GM18498 (cell line): Measurements from ENCODE around the gene LINGO1.

Experiments
- ATAC-seq: cut with Tn5 transposase; IDR thresholded peaks from one replicate; pipeline ENCODE4 v1.9.1; 2021; ENCODE audit warnings: mild to moderate bottlenecking, moderate library complexity; ENCODE audit not compliant: unreplicated experiment

The LINGO1 gene

DNA sequence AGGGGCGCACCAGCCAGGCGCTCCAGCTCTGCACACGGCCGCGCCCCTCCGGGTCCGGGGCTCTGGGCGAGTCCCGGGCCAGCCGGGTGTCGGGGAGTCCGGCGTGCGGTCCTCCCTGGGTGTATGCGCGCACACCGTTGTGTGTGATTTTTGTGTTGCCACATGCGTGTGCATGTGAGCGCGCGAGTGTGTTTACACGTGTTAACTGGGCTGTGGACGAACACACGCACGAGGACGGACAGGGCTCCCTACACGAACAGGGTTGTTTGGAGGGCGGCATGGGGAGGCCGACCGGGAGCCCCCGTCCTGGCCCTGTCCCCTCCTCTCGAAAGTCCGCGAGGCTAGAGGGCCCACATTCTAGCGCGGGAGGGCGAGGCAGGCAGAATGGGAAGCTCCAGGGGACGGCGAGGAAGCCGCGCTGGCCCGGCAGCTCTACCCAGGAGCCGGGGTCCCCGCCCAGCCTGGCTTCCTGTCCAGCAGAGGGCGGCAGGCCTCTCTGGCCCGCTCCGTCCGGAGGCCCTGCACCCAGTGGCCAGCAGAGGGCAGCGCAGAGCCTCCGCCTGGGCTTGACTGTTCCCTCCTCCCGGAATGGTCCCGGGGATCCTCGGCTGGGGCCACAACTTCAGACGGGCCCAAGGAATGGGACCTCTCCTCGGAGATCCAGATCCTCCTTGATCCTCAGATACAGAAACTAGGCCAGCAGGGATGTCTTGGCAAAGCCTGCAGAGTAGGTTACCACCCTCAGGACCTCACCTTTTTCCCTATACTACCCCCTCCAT, 611 bp upstream of the LINGO1 start:
- peak; percentile 78 for ATAC-seq

DNA sequence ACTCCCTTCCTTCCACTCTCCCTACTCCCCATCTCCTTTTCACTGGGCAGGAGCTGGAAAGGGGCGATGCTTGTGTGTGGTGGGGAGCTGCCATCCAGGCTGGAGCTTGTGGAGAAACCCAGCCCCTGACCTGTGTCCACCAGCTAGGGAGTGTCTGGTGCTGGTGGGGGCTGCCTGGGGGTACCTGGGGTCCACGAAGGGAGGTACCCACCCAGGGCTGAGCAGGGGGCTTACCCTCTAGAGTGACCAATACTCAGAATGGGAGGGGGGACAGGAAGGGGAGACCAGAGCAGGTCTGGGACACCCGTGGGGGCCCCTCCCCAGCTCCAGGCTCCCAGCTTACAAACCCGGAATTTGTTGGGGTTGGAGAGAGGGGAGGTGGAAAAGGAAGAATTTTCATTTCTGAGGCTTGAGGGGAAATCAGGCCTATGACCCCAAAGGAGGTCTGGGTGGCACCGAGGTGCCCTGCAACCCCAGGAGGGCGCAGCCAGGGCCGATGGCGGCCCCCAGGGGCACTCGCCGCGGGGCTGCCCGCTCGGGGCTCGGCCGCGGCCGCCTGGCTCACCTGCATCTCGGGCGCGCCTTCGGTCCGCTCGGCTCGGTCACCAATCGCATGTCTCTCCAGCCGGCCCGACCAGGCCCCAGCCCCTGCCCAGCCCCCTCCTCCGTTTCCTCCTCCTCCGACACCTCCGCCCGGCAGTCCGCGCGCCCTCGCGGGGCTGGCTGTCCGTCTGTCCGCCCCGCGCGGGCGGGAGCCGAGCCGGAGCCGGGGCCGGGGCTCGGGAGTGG, 773 bp downstream of the LINGO1 start:
- no peak for ATAC-seq

DNA sequence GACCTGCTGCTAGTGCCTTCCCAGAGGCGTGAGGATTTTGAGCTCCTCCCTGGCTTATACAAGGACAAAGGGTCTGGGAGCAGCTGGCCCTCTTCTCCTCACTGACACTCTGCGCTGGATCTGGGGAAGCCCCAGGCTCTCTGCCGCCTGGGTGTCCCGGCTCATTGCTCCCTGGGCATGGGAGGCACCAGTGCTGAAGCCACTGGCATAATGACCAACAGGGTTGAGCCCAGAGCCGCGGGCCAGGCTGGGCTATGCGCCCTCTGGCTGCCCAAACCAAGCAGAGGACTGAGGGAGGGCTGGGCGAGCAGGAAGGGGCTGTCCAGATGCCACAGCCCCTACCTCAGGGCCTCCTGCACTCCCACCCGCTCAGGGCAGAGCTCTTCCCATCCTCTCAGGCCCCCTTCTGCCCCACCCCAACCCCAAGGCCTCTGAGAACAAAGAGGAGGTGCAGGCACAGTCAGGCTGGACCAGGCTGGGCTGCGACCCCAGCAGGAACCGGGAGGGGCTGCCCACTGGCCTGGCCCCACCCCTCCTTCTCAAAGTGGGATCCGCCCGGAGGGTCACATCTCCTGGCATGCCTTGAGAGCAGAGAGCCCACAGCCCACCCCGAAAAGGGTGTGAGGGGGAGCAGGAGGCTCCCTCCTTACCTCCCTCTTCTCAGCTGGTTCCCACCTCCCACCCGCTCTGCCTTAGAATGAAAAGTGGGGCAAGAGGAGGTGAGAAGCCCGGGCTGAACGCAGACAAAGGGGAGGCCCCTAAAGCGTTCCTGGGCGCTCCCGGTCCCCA, 1.6 kb downstream of the LINGO1 start:
- no peak for ATAC-seq

DNA sequence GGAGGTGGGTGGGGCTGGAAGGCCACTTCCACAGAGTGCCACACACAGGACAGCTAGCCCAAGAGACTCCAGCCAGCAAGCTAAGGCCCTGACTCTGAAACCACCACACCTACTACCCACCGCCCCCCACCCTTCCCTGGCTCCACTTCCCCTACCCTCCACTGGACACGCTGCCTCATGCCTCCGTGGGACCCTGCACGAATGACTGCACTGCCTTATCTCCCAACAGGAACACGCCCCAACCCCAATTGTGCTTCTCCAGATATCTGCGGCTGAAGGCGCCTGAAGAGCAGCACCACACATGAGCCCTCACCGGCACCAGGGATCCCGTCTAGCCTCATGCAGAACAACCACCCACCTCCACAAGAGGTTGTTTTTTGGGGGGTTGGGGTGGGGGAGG, 2.7 kb downstream of the LINGO1 start:
- ATAC-seq = no peak

DNA sequence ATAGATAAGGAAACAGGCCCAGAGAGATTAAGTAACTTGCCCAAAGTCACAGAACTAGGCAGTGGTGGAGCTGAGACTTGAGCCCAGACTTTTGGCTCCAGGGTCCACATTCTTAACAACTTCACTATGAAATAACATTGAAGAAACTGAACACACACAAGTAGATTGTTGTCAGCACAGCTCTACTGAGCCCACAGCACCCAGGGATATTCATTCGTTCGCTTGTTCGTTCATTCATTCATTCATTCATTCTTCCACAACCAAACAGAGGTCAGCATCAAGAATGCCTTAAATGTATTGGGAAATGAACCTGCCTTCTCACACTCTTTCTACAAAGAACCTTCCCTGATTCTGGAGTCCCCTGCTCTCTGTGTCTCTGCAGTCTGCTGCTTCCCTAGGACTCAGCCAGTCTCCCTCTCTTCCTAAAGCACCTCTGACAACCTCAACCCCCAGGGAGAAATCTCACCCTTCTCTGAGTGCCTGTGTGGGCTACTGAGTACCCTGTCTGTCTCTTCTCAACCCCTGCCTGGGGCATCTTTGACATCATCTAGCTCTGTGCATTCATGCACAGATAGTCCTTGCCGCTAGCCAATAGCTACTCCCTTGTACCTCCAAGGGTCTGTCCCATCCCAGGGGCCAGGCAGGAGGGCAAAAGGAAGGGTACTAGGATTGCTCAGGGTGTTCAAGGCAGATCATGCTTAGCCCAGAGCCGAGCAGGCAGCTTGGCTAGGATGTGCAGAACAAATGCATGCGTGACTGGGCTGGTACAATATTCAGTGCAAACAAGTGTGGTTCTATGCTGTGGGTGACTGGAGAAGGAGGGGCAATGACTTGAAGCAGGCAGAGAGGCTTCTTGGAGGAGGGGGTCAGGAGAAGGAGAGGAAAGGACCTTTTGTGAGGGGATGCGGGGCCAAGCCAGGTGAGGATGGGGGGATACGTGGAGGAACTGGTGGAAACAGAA, 3.4 kb downstream of the LINGO1 start:
- ATAC-seq = no peak

DNA sequence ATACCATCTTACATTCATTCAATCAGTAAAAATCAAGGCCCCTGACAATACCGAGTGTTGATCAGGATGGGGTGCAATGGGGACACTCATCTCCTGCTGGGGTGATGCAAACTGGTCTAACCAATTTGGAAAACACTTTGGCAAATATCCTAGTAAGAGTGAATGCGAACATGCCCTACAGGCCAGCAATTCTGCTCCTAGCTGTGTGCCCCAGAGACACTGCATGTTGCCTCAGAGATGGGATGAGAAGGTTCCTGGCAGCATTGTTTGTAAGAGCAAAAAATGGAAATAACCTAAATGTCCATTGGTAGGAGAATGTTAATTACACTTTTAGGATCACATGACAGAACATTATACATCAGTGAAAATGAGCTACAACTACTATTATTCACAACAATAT, 4.7 kb downstream of the LINGO1 start:
- no peak for ATAC-seq

DNA sequence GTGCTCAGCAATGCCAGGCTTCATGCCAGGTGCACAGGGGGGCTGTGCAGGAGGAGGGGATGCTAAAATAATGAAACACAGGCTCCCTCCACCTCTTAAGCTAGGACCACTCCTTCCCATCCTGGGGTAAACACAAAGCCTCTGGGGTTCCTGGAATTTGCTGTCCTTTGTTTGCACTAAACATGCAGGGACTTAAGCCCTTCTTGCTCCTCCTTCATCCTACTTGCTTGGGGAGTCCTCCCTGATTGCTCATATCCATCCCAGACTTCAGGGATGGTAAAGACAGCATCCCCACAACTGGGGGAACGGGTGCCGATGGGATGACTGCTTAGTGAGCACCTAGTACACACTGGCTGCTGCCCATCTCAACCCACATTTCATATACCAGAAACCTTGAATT, 5.1 kb downstream of the LINGO1 start:
- ATAC-seq = no peak

DNA sequence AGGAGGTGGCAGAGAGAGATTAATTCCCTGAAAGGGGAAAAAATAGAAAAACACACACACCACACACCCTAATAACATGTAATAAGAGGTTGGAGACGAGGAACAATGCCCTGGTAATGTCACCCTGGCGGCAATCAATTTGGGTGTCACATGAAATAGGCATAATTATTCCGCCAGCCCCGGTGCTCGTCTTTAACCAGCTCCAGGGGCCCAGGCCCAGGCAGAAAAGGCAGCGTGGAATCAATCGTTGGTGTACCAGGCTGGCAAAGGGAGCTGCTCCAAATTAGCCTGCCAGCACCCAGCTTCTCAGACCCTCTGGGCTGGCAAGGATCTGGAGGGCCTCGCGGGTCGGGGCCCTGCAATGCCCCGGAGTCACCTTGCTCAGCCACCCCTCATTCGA, 5.6 kb downstream of the LINGO1 start:
- no peak for ATAC-seq

DNA sequence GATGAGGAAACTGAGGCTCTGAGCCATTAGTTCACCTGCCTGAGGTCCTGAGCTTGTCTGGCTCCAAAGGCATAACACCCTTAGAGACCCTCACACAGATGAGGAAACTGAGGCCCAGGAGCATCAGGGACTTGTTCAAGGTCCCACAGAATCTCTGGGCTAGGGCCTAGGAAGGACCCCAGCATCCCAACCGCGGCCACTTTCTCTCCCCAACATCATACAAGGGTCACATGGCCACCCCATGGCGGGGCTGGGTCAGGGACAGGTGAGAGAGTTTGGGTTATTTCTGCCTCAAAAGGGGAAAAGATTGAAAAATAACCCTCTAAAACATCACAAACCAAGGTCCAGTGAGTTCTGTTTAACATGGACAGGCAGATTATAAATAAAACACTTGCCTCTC, 6.7 kb downstream of the LINGO1 start:
- no peak for ATAC-seq

DNA sequence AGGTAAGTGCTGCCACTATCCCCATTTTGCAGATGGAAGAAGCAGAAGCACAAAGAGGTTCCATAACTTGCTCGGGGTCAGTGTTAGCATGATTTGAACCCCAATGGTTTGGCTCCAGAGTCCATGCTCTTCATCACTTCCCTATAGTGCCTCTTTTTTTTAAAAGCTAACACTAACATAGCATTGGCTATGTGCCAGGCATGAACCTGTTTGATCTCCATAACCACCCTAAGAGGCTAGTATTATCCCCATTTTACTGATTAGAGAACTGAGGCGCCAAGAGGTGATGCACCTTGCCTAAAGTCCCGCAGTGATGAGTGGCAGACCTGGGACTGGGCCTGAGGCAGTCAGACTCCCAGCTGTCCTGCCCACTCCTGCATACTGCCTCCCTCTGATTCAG, 7.3 kb downstream of the LINGO1 start:
- ATAC-seq = no peak

DNA sequence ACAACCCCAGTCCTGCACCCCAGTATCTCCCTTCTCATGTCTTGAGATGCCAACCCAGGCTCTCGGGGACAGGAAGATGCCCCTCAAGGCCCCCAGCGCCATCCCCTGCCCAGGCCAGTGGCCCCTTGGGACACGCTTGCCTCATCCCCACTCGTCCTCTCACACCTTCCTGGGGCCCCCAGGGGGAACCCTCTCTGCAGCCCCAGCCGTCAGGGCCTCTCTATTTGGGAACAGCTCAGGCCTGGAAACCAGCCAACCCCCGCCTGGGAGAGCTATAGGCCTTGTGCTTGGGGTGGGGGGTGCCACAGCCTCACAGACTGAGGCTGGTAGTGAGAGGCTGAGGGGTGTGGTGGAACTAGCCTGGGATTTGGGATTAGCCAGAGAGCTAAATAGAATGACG, 7.8 kb downstream of the LINGO1 start:
- ATAC-seq = no peak

DNA sequence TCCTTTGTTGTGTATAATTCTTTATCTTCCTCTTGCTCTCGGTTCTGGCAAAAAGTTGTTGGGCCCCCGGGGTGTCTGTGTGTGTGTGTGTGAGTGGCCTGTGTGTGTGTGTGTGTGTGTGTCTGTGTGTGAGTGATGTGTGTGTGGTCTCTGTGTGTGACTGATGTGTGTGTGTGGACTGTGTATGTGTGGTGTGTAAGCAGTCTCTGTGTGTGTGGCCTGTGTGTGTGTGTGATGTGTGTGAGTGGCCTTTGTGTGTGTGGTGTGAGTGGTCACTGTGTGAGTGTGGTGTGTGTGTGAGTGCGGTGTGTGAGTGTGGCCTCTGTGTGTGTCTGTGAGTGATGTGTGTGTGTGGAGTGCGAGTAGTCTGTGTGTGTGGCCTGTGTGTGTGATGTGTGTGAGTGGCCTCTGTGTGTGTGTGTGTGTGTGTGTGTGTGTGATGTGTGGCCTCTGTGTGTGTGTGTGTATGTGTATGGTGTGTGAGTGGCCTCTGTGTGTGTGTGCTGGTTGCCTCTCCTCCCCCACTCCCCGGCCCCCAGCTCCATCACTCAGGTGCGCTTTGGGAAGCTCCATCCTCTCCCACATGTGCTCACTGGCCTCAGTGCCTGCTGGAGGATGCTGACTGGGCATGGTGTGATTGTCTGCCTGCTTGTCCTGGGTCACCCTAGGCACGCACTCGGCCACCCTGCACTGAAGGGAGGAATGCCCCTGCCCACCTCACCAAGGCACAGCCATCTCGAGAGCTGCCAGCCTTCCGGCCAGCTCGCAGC, 8.8 kb downstream of the LINGO1 start:
- no peak for ATAC-seq

DNA sequence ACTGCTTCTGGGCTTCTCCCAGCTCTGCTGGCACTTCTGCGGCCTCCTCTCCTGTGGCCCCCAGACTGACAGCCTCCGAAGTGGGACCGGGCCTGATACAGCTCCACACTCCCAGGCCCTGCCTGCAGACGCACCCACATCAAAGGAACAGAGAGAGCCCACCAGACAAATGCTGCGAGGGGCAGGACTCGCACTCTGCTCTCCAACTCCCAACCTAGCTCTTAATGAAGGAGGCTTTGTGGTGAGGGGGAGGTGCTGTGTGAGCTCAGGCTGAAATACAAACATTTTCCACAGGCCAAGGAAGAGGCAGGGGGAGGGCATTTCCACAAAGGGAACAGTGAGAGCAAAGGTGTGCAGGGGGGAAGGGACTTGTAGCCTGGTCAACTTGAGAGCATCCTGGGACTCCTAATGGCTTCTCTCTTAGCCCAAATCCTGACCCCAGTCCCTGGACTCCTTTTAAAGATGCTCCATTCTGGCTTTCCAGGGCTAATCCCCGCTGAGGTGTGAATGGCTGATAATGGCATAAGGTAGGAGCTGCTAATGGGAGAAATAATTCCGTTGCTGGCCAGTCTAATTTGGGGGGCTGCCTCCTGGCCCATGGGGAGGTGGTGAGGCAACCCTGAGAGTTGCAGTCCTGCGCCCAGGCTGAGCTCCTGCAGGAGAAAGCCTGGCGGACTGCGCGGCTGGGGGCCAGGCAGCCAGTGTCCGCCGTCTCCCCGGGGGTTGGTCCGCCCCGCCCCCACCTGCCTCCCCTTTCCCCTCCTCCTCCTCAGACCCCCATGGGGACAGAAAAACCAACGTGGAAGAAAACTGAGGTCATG, 9.6 kb downstream of the LINGO1 start:
- ATAC-seq = no peak

DNA sequence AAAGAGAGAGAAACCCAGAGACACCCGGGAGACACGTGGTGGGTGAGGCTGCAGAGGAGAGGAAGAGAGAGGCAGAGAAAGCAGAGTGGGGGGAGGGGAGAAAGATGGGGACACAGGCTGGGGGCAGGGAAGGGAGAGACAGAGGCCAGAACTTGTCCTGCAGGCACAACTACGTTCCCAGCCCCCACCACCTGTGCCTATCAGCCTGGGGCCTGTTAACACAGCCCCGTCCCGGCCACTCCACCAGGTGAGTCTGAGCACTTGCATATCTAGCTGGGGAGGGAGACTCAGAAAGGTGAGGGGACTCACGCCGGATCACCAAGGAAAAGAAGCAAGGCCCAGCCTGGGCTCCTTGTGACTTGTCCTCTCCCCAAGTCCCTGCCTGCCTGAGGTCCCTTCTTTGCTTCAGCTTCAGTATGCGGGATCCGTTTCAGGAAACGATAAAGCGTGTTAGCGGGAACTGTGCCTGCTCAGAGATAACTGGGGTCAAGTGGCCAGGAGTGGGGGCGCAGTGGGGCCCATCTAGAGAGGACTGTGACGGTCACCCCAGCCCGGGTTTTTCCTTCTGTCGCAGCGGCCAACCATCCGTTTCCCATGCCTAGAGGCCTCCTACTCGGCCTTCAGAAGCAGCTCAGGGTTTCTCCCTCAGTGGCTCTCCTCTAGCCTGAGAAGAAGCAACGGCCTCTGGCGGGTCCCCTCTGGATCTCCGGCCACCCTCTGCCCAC, 10.3 kb downstream of the LINGO1 start:
- no peak for ATAC-seq

DNA sequence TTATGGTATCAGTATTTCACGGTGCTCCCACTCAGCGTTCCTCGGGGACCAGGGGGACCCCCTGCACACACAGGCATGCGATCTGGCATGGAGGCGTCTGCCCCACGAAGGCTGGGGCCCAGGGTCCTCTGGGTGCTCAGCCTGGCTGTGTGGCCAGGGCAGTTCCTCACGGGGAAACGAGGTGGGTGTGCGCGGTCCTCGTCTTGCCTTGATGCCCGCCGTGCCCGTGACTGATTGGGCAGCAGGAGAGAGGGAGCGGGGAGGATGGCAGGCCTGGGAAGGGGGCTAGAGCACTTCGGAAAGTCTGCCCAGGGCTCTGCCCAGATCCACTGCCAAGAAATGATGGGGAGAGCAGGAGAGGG, 10.9 kb downstream of the LINGO1 start:
- ATAC-seq = no peak

DNA sequence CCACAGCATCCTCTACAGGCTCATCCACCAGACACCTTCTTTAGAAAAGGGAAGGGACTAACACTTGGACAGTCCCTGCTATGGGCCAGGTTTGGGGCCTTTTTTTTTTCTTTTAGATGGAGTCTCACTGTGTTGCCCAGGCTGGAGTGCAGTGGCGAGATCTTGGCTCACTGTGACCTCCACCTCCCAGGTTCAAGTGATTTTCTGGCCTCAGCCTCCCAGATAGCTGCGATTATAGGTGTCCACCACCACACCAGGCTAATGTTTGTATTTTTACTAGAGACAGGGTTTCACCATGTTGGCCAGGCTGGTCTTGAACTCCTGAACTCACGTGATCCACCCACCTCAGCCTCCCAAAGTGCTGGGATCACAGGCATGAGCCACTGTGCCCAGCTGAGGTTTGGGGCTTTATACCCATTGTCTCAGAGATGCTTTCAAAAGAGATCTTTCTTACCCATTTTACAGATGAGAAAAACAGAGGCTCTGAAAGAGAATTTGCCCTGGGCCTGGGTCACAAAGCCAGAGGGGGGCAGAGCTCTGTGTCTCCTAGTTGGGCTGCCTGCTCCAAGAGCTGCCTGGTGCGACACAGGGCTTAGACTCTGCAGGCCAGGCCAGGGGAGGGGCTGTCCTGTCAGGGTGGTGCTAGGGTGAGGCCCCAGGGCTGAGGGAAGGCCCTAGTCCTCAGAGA, 11.6 kb downstream of the LINGO1 start:
- ATAC-seq = no peak

DNA sequence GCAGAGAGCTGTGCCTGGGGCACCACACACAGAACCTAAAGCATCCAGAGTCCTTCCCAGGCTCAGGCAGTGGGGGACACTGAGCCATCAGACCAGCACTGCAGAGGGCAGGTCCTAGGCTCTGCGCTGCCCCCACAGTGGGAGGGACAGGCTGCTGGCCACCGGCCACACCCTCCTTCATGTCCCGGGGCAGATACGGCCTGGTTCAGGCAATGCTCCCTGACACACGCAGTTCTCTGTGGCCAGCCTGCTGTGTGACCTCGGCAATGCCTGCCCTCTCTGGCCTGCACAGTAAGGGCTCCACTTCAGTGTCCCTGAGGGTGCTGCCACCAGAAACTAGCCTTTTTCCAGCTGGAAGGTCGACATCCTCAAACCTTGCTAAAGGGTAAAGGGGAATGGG, 12.4 kb downstream of the LINGO1 start:
- no peak for ATAC-seq

DNA sequence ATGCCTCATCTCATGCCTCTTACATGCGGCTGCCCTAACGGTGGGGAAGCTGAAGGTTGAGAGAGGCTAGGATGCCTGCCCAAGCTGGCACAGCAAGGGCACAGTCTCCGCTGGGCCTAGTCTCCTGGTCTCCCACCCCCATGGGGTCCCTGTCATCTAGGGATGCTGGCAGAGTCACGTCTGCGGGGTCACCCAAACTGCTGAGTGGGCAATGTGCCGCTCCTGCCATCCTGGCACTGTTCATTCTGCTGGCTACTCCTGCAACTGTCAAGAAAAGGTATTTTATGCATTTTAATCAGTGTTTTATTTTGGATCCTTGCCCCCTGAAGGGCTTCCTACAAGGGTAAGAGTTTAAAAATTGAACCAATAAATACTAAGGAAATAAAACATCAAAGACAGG, 12.8 kb downstream of the LINGO1 start:
- no peak for ATAC-seq
